Ectodermal cell (in vitro differentiated cells): ENCODE measurements around the gene C16orf78.

Source experiments
- H3K27ac ChIP-seq: 2 replicates; pipeline ENCODE4 v1.7.0; 2013; ENCODE audit warnings: mild to moderate bottlenecking, low read depth, low read length; ENCODE audit not compliant: insufficient read depth, poor library complexity, severe bottlenecking
- H3K27me3 ChIP-seq: 2 replicates; pipeline ENCODE4 v1.7.0; 2013; ENCODE audit warnings: mild to moderate bottlenecking, low read length; ENCODE audit not compliant: insufficient read depth, control insufficient read depth, poor library complexity, severe bottlenecking
- H3K36me3 ChIP-seq: one replicate; pipeline ENCODE4 v1.7.0; 2013; ENCODE audit warnings: low read length; ENCODE audit not compliant: control insufficient read depth, insufficient read depth
- H3K4me1 ChIP-seq: one replicate; pipeline ENCODE4 v1.7.0; 2013; ENCODE audit warnings: low read length; ENCODE audit not compliant: control insufficient read depth, insufficient read depth
- H3K4me3 ChIP-seq: 2 replicates; pipeline ENCODE4 v1.7.0; 2013; ENCODE audit warnings: low read depth, low read length, control low read depth; ENCODE audit not compliant: insufficient read depth
- H3K9me3 ChIP-seq: 2 replicates; pipeline ENCODE4 v1.7.0; 2013; ENCODE audit warnings: mild to moderate bottlenecking, low read length, moderate library complexity; ENCODE audit not compliant: control insufficient read depth
- WGBS, 2 experiments: methylation state at CpG; one replicate each; pipeline ENCODE4 v1.1.7; 2013; ENCODE audit warnings: missing lambda C conversion rate in 2 of 2; 5-methylcytosine and 5-hydroxymethylcytosine counted together

C16orf78 gene

GRCh38 chr16:49349446-49350168, 24.0 kb upstream of the C16orf78 start:
- WGBS, 2 experiments: 81% methylated on average over 20 of the region's 20 CpGs
- Histone ChIP-seq H3K36me3 (no peaks in the 10 kb centered on the region), H3K27me3 (no peaks in the 10 kb centered on the region), H3K27ac (no peak overlapping the region), H3K9me3 (no peaks in the 10 kb centered on the region), H3K4me1 (no peaks in the 10 kb centered on the region), H3K4me3 (no peak overlapping the region)

GRCh38 chr16:49350265-49351095, 23.1 kb upstream of the C16orf78 start:
- Histone ChIP-seq H3K27me3 (no peaks in the 10 kb centered on the region), H3K36me3 (no peaks in the 10 kb centered on the region), H3K27ac (no peak overlapping the region), H3K9me3 (no peaks in the 10 kb centered on the region), H3K4me3 (no peak overlapping the region), H3K4me1 (no peaks in the 10 kb centered on the region)
- 42 to 43% methylated on average over 25 of the region's 25 CpGs for WGBS, 2 experiments

- Histone ChIP-seq H3K27me3 (no peaks in the 10 kb centered on the region), H3K9me3 (no peaks in the 10 kb centered on the region), H3K27ac (no peak overlapping the region), H3K4me3 (no peak overlapping the region), H3K36me3 (no peaks in the 10 kb centered on the region), H3K4me1 (no peaks in the 10 kb centered on the region)
- WGBS, 2 experiments: 38 to 44% methylated on average over 7 of the region's 7 CpGs
Observed at GRCh38 chr16:49351096-49351487, 22.5 kb upstream of the C16orf78 start.

DNA sequence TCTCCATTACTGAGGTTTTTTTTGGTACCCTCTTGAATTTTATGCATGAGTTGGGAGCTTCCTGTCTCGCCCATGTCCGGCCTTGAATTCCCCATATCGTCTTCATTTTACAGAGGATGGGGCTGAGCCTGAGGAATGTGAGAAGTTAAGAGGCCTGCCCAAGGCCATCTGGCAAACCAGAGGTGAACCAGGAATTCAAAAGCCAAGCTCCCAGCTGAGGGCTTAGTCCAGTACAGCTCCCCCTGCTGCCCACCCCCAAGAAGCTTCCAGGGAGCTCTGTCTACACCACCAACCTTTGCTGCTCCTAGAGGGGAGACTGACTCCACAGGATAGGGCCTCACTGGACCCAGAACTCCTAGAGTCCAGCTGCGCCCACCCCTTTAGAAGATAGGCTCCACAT, 20.7 kb upstream of the C16orf78 start:
- Histone ChIP-seq H3K9me3 (no peaks in the 10 kb centered on the region), H3K27me3 (no peaks in the 10 kb centered on the region), H3K27ac (no peak overlapping the region), H3K4me3 (no peak overlapping the region), H3K36me3 (no peaks in the 10 kb centered on the region), H3K4me1 (peaks cover 3% of the 10 kb centered on the region)
- 68% methylated on average over 4 of the region's 4 CpGs for WGBS, 2 experiments

DNA sequence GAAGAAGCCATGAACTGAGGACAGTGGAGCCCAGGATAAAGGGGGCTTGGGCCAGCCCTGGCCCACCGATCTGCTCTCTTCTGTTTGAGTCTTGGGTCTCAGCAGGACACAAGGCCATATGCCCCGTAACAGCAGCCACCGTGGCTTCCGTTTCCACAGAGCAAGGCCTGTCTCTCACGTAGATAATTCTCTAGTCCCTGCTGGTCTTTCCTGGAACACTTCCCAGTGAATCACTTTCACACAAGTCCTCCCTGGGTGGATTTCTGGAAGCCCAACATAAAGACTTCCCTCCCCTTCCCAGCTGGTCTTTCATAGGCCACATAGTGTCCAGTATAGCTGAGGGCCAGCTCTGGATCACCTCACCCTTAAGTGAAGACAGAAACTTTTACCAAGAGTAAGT, 19.9 kb upstream of the C16orf78 start:
- H3K27me3 ChIP-seq: no peaks in the 10 kb centered on the region
- no peaks in the 10 kb centered on the region for H3K9me3 ChIP-seq
- H3K4me1 ChIP-seq: peaks cover 3% of the 10 kb centered on the region
- H3K36me3 ChIP-seq: no peaks in the 10 kb centered on the region
- no peak overlapping the region for H3K27ac ChIP-seq
- WGBS, 2 experiments: 88% methylated on average over 5 of the region's 5 CpGs
- no peak overlapping the region for H3K4me3 ChIP-seq

DNA sequence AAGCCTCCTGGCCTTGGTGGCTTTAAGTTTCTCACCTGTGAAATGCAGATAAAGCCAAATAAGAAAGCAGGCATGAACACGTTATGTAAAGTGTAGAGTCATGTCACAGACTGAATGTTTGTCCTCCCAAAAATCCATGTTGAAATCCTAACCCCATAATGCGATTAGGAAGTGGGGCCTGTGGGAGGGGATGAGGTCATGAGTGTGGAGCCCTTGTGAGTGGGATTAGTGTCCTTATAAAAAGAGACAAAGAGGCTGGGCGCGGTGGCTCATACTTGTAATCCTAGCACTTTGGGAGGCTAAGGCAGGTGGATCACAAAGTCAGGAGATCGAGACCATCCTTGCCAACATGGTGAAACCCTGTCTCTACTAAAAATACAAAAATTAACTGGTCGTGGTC, 19.5 kb upstream of the C16orf78 start:
- H3K4me1 ChIP-seq: peaks cover 3% of the 10 kb centered on the region
- H3K4me3 ChIP-seq: no peak overlapping the region
- H3K27ac ChIP-seq: no peak overlapping the region
- no peaks in the 10 kb centered on the region for H3K27me3 ChIP-seq
- no peaks in the 10 kb centered on the region for H3K9me3 ChIP-seq
- 93% methylated on average over 6 of the region's 6 CpGs for WGBS, 2 experiments
- H3K36me3 ChIP-seq: no peaks in the 10 kb centered on the region

GRCh38 chr16:49354991-49355390, 18.6 kb upstream of the C16orf78 start:
- 93 to 95% methylated on average over 6 of the region's 6 CpGs for WGBS, 2 experiments
- H3K27me3 ChIP-seq: no peaks in the 10 kb centered on the region
- H3K4me3 ChIP-seq: no peak overlapping the region
- H3K4me1 ChIP-seq: peaks cover 5% of the 10 kb centered on the region
- H3K36me3 ChIP-seq: no peaks in the 10 kb centered on the region
- no peak overlapping the region for H3K27ac ChIP-seq
- H3K9me3 ChIP-seq: no peaks in the 10 kb centered on the region

GRCh38 chr16:49355933-49356665, 17.5 kb upstream of the C16orf78 start:
- H3K4me3 ChIP-seq: no peak overlapping the region
- no peaks in the 10 kb centered on the region for H3K36me3 ChIP-seq
- H3K27ac ChIP-seq: no peak overlapping the region
- H3K27me3 ChIP-seq: no peaks in the 10 kb centered on the region
- H3K9me3 ChIP-seq: no peaks in the 10 kb centered on the region
- H3K4me1 ChIP-seq: peaks cover 6% of the 10 kb centered on the region
- WGBS, 2 experiments: 92 to 93% methylated on average over 6 of the region's 6 CpGs

DNA sequence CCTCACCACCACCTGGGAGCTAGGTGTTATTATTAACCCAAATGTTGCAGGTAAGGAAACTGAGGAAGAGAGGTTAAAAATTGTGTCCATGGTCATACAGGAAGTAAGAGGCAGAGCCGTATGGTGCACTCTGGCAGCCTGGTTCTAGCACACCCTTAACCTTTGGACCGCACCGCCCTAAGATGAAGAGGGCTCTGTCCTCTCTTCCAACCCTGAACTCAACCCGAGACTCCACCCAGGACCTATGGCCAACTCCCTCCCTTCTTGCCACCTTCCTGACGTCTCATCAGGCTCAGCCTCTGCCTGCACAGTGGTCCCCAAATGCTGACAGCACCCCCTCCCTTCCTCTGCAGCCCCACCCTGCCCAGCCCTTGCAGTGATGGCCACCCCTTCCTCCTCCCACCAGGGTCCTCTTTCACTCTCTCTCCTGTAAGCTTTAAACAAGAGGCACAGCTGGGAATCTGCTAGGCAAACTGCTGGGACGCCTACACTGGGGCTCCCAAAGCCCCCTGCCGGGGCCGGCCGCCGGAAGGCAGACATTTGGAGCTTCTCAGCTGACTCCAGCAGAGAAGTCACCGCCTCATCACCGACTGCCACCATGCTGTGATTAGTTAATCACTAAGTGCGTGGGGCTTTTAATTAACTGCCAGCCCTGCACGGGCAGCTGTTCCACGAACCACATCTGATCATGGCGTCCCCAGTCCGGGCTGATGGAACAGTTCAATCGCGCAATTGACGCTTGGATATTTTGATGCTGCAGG, 16.7 kb upstream of the C16orf78 start:
- 67 to 69% methylated on average over 20 of the region's 20 CpGs for WGBS, 2 experiments
- Histone ChIP-seq H3K27ac (no peak overlapping the region), H3K9me3 (no peaks in the 10 kb centered on the region), H3K4me3 (no peak overlapping the region), H3K36me3 (no peaks in the 10 kb centered on the region), H3K27me3 (no peaks in the 10 kb centered on the region), H3K4me1 (peaks cover 6% of the 10 kb centered on the region)
